GM12872 (cell line): ENCODE measurements around the gene SLC25A21.

Experiments
- TF ChIP-seq, protein P1 (sequence below): IDR thresholded peaks from 3 replicates; pipeline ENCODE4 v1.5.1; 2011; ENCODE audit warnings: low read depth, mild to moderate bottlenecking, low read length, moderate library complexity; ENCODE audit not compliant: insufficient read depth

Gene SLC25A21

DNA sequence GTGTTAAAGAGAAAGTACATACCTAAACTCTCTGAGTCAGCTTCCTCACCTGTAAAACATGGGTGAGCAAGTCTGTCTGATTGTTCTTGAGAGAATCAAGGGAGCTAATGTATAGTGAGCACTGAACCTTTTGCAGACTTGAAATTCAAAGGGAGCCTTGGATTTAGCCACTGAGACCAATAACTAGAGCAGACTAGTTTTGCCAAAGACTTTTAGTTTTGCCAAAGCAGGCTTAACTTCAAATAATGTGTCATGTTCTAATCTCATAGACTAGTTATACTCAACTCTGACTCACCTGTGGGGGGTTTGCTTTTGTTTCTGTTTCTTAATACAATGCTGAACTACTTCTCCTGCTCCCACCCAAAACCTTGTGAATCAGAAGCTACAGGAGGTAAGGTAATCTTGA lies 123.7 kb downstream of the SLC25A21 start:
- TF ChIP-seq, protein P1, sequence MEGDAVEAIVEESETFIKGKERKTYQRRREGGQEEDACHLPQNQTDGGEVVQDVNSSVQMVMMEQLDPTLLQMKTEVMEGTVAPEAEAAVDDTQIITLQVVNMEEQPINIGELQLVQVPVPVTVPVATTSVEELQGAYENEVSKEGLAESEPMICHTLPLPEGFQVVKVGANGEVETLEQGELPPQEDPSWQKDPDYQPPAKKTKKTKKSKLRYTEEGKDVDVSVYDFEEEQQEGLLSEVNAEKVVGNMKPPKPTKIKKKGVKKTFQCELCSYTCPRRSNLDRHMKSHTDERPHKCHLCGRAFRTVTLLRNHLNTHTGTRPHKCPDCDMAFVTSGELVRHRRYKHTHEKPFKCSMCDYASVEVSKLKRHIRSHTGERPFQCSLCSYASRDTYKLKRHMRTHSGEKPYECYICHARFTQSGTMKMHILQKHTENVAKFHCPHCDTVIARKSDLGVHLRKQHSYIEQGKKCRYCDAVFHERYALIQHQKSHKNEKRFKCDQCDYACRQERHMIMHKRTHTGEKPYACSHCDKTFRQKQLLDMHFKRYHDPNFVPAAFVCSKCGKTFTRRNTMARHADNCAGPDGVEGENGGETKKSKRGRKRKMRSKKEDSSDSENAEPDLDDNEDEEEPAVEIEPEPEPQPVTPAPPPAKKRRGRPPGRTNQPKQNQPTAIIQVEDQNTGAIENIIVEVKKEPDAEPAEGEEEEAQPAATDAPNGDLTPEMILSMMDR, result no peak

DNA sequence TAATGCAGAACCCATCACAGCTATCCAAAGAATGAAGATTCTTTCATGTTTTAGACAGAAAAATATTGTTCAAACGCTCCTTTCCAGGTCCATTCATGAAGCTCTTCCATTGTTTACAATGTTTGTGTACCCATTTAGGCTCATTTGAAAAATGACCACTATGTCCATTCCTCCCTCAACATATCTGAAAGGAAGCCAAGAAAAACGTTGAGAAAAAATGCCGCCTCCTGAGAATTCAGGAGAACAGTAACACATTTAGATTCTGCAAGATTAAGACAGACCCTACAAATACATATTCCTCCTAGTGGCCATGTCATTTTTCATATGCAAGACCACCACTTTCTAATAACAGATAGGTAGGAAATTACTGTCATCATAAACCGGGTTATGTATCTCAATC lies 124.4 kb downstream of the SLC25A21 start:
- TF ChIP-seq, protein P1, result no peak

DNA sequence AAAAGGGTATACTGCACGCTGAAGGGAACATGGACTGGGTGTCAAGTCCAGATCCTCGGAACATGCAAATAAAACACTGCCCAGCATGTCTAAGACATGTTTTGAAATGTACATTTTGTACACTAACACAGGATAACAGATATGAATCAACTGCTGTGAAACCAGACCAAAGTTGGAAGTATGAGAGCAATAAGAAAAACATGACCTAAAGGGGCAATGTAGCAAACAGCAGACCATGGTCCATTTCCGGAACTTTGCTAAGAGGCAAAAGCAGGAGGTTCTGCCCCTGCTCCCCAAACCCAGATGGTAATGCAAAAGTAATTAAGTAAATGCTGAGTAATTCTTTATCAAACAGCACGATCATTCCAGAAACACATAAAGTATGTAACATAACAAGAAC lies 125.2 kb downstream of the SLC25A21 start:
- TF ChIP-seq, protein P1, result no peak

DNA sequence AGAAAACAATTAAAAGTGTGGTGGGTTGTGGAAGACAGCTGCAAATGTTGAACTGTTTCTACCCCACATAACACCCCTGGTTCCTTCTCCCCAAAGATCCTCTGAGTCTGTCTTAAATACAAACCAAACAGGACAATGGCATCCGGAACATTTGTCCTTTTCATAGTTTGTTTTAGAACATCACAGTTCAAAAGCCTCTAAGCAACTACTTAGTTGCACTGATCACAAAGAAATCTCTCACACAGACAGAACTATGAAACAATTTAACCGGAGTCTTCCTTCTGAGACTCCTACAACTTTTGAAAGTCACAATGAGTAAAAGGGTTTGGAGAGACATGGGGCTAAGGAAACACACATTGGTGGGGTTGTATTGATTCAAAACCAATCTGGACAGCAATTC lies 125.6 kb downstream of the SLC25A21 start:
- TF ChIP-seq, protein P1, result no peak

DNA sequence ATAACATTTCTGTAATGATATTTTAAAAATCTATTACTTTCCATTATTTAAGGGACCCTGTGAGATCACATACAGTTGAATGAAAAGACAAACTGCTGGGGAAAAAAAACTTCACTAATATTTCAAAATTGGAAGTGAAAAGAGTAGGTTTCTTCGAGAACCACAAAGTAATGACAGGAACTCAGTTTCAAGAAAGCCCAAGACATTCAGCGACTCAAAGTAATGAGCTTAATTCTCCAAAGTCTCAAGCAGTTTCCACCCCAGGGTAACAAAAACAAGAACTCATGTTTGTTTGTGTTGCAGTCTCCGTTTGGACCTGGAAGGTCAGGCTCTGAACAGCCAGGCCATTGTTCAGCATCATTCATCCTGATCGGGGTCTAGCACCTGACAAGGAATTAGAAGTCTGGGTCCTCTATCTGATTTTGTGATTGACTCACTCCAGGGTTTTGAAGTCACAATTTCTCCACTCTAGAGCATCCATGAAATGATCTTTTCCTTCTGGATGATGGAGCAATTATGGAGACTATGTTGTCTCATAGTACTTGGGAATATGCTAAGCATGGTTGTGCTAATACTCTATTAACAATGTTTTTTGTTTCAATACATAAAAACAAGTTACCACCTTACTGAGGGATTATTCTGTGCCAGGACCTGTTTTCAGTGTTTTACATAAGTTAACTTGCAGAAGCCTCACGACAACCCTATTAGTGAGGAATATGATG lies 126.9 kb downstream of the SLC25A21 start:
- TF ChIP-seq, protein P1, result no peak

DNA sequence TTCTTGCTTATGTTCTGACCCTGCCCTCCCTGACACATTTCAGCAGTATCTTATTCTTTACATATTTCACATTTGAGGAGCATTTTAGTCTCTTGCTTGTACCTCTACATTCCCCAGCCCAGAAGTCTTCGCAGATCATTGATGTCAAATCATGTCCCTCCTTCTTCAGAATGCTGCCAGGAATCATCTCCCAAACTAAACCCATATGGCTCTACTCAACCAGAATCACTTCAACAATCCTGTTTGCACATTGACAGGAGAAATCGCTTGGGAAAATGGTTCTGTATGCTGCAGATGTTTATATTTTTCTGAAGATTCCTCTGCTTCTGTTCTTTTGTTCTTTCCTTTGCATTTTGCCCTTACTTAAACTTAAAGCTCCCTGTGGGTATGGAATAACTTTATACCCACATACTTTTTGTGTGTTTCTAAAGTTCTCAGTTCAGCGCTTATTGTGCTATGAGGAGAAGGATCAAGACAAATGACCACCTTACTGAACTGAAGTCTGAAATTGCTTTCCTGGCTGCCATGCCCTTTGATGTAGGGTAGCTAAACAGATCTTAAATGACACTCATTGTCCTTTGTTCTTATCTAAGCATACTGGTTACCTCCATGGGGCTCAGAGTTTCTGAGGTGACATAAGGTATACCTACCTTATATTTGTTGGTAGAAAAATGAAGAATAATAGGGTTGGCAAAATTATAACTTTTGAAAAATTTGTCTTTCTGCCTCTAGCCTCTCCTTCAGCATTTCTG lies 134.6 kb downstream of the SLC25A21 start:
- TF ChIP-seq, protein P1, result no peak

DNA sequence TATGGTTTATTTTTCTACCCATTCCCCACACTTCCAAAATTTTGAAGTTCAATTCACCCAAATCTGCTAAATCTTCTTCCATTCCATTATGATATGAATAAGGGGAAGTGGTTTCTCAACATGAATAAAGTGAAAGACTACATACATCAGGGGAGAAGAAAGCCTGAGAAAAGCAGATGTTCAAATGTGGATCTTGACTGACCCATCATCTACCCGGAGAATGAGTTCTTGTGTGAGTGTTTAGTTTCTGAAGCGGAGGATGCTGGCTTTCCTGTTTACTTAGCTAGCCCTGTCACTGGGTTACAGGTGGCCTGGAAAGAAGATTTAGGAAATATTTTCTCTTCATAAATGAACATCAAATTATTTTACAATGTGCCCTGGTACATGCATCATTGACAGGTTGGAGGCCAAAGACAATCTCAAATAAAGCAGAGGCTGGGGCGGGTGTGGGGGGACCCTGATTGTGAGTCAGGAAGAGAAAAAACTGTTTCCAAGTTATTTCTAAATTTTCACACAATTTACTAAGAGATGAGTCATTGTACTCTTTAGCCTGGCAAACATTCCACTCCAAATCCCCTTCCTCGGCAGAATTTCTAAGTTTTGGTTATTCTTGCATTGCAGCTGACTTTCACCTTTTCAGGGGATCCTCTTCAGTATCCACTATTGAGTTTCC lies 135.6 kb downstream of the SLC25A21 start:
- TF ChIP-seq, protein P1, result no peak
